Activated T-helper 2 cell treated with anti-CD3 and anti-CD28 coated beads, Interferon-gamma antibody, Interleukin-2, Interleukin-4, amounts not matched to agents 10 μg/mL and 5 μg/mL and 100 μg/mL, durations not matched to agents 14 hours and 24 hours and 36 hours (primary cell): ENCODE data around the gene CMPK2. TPM values are rescaled to one million over a fixed set of nuclear protein-coding genes. Genes with fewer than 3 reads are reported as not detected.
A peak's percentile ranks its signal among the peaks of the same experiment; 100 is the strongest.

Experiments used
- DNase-seq: peaks from one replicate; pipeline ENCODE4 v3.0.0; 2021; ENCODE audit warnings: low spot score
- H3K27ac Mint-ChIP-seq: one replicate; pipeline ENCODE4 v1.8.0; 2021; ENCODE audit warnings: mixed read lengths
- H3K27me3 Mint-ChIP-seq: one replicate; pipeline ENCODE4 v1.8.0; 2021; ENCODE audit warnings: low read depth, mixed read lengths
- H3K36me3 Mint-ChIP-seq: one replicate; pipeline ENCODE4 v1.8.0; 2021; ENCODE audit warnings: low read depth, mixed read lengths
- H3K4me1 Mint-ChIP-seq: one replicate; pipeline ENCODE4 v1.8.0; 2021; ENCODE audit warnings: low read depth, mixed read lengths
- H3K4me3 Mint-ChIP-seq: one replicate; pipeline ENCODE4 v1.8.0; 2021; ENCODE audit warnings: low read depth, mild to moderate bottlenecking, moderate library complexity, mixed read lengths
- H3K9me3 Mint-ChIP-seq: one replicate; pipeline ENCODE4 v1.8.0; 2021; ENCODE audit warnings: mixed read lengths
- intact Hi-C: fragments of 100-400 bp; cut with micrococcal nuclease; formaldehyde crosslinking; loops from one replicate; pipeline ENCODE4 v1.15.1; 2023
- total RNA-seq: library from RNA; stranded (reverse); gene quantifications from 2 replicates; pipeline ENCODE4 v1.2.3, GENCODE V29; 2022

The CMPK2 gene
- total RNA-seq, 1 donor from 2014 or later, result 2.9 TPM

GRCh38 chr2:6896930-6897759 is 31.4 kb upstream of the CMPK2 start:
- H3K27me3 Mint-ChIP-seq, result no peaks in the 10 kb centered on the region
- DNase-seq, result no peak
- H3K36me3 Mint-ChIP-seq, result peaks cover 57% of the 10 kb centered on the region
- no peak overlapping the region for H3K4me3 Mint-ChIP-seq
- intact Hi-C loops, result loop anchor here (1.0 to 5.0 kb wide), 4 partner anchors 9 to 147 kb away; no protein-coding TSS in a partner anchor
- peaks cover 21% of the 10 kb centered on the region for H3K9me3 Mint-ChIP-seq
- H3K27ac Mint-ChIP-seq, result peak overlapping the region; percentile 29
- peaks cover 5% of the 10 kb centered on the region for H3K4me1 Mint-ChIP-seq

GRCh38 chr2:6893876-6894482 is 28.3 kb upstream of the CMPK2 start:
- Mint-ChIP-seq H3K4me3 (no peak overlapping the region), H3K36me3 (peaks cover 35% of the 10 kb centered on the region), H3K27ac (no peak overlapping the region), H3K27me3 (no peaks in the 10 kb centered on the region), H3K9me3 (no peaks in the 10 kb centered on the region), H3K4me1 (peaks cover 7% of the 10 kb centered on the region)
- intact Hi-C loops, result no loop called here
- DNase-seq, result no peak

- DNase-seq, result no peak
- H3K27ac Mint-ChIP-seq, result no peak overlapping the region
- peaks cover 7% of the 10 kb centered on the region for H3K4me1 Mint-ChIP-seq
- intact Hi-C loops, result no loop called here
- H3K36me3 Mint-ChIP-seq, result peaks cover 57% of the 10 kb centered on the region
- H3K4me3 Mint-ChIP-seq, result no peak overlapping the region
- no peaks in the 10 kb centered on the region for H3K27me3 Mint-ChIP-seq
- H3K9me3 Mint-ChIP-seq, result no peaks in the 10 kb centered on the region
These were observed 23.0 kb upstream of the CMPK2 start for GRCh38 chr2:6888724-6889123.

GRCh38 chr2:6887751-6888192 is 22.1 kb upstream of the CMPK2 start:
- Mint-ChIP-seq H3K27me3 (no peaks in the 10 kb centered on the region), H3K27ac (no peak overlapping the region), H3K4me3 (no peak overlapping the region), H3K36me3 (peaks cover 56% of the 10 kb centered on the region), H3K9me3 (no peaks in the 10 kb centered on the region), H3K4me1 (peaks cover 7% of the 10 kb centered on the region)
- no peak for DNase-seq
- intact Hi-C loops, result no loop called here

GRCh38 chr2:6885968-6886367 is 20.3 kb upstream of the CMPK2 start:
- Mint-ChIP-seq H3K36me3 (peaks cover 67% of the 10 kb centered on the region), H3K4me3 (no peak overlapping the region), H3K9me3 (no peaks in the 10 kb centered on the region), H3K27ac (no peak overlapping the region), H3K27me3 (no peaks in the 10 kb centered on the region), H3K4me1 (peaks cover 23% of the 10 kb centered on the region)
- intact Hi-C loops, result no loop called here
- no peak for DNase-seq

- intact Hi-C loops, result no loop called here
- Mint-ChIP-seq H3K9me3 (no peaks in the 10 kb centered on the region), H3K27ac (no peak overlapping the region), H3K36me3 (peaks cover 67% of the 10 kb centered on the region), H3K4me3 (no peak overlapping the region), H3K27me3 (no peaks in the 10 kb centered on the region), H3K4me1 (peaks cover 25% of the 10 kb centered on the region)
- no peak for DNase-seq
These were observed 19.8 kb upstream of the CMPK2 start for GRCh38 chr2:6885551-6885950.

GRCh38 chr2:6883448-6884122 is 17.9 kb upstream of the CMPK2 start:
- Mint-ChIP-seq H3K27me3 (no peaks in the 10 kb centered on the region), H3K4me3 (no peak overlapping the region), H3K36me3 (peaks cover 58% of the 10 kb centered on the region), H3K9me3 (no peaks in the 10 kb centered on the region), H3K27ac (no peak overlapping the region), H3K4me1 (peaks cover 40% of the 10 kb centered on the region)
- no peak for DNase-seq
- intact Hi-C loops, result no loop called here

GRCh38 chr2:6881516-6881915 is 15.8 kb upstream of the CMPK2 start:
- Mint-ChIP-seq H3K4me3 (peak overlapping the region; percentile 72), H3K4me1 (peaks cover 55% of the 10 kb centered on the region)
- intact Hi-C loops, result loop anchor here (2.0 kb wide), 1 partner anchor 27 kb away; no protein-coding TSS in a partner anchor

GRCh38 chr2:6881046-6881445 is 15.3 kb upstream of the CMPK2 start:
- Mint-ChIP-seq H3K36me3 (peaks cover 40% of the 10 kb centered on the region), H3K4me3 (peak overlapping the region; percentile 72), H3K9me3 (no peaks in the 10 kb centered on the region), H3K27me3 (no peaks in the 10 kb centered on the region), H3K27ac (peak overlapping the region; percentile 76), H3K4me1 (peaks cover 59% of the 10 kb centered on the region)
- intact Hi-C loops, result loop anchor here (2.0 kb wide), 1 partner anchor 28 kb away; no protein-coding TSS in a partner anchor
- no peak for DNase-seq

More at GRCh38 chr2:6881516-6881915, 15.8 kb upstream of the CMPK2 start:
- H3K36me3 Mint-ChIP-seq, result peaks cover 44% of the 10 kb centered on the region
- no peaks in the 10 kb centered on the region for H3K27me3 Mint-ChIP-seq
- H3K9me3 Mint-ChIP-seq, result no peaks in the 10 kb centered on the region
- peak overlapping the region; percentile 76 for H3K27ac Mint-ChIP-seq
- DNase-seq, result no peak

GRCh38 chr2:6880200-6880733 is 14.6 kb upstream of the CMPK2 start:
- Mint-ChIP-seq H3K9me3 (no peaks in the 10 kb centered on the region), H3K27ac (peak overlapping the region; percentile 81), H3K36me3 (peaks cover 40% of the 10 kb centered on the region), H3K27me3 (no peaks in the 10 kb centered on the region), H3K4me1 (peaks cover 64% of the 10 kb centered on the region), H3K4me3 (peak overlapping the region; percentile 77)
- intact Hi-C loops, result loop anchor here (2.0 kb wide), 1 partner anchor 29 kb away; no protein-coding TSS in a partner anchor
- DNase-seq, result no peak

- peaks cover 2% of the 10 kb centered on the region for H3K9me3 Mint-ChIP-seq
- intact Hi-C loops, result no loop called here
- peaks cover 68% of the 10 kb centered on the region for H3K4me1 Mint-ChIP-seq
- peak overlapping the region; percentile 74 for H3K4me3 Mint-ChIP-seq
- H3K27ac Mint-ChIP-seq, result peak overlapping the region; percentile 73
- DNase-seq, result no peak
- peaks cover 32% of the 10 kb centered on the region for H3K36me3 Mint-ChIP-seq
- H3K27me3 Mint-ChIP-seq, result no peaks in the 10 kb centered on the region
These were observed 13.3 kb upstream of the CMPK2 start for GRCh38 chr2:6879011-6879410.

- H3K9me3 Mint-ChIP-seq, result peaks cover 6% of the 10 kb centered on the region
- peaks cover 71% of the 10 kb centered on the region for H3K4me1 Mint-ChIP-seq
- H3K27ac Mint-ChIP-seq, result no peak overlapping the region
- peaks cover 30% of the 10 kb centered on the region for H3K36me3 Mint-ChIP-seq
- peak overlapping the region; percentile 74 for H3K4me3 Mint-ChIP-seq
- intact Hi-C loops, result no loop called here
- H3K27me3 Mint-ChIP-seq, result no peaks in the 10 kb centered on the region
- DNase-seq, result no peak
These were observed 12.8 kb upstream of the CMPK2 start for GRCh38 chr2:6878549-6878948.
